SHP77 (cell line): ENCODE measurements around the gene RGS8.
A peak's percentile ranks its signal among the peaks of the same experiment; 100 is the strongest.
"Not testable (repeated sequence)": the region's sequence is repeated elsewhere in the genome, so short reads cannot be mapped to it uniquely, and the experiment has no call there.

Source experiments
- DNase-seq, 2 experiments: peaks; one replicate each; lab custom pipeline; 2025; lab: John Stamatoyannopoulos, UW

Gene RGS8

DNA sequence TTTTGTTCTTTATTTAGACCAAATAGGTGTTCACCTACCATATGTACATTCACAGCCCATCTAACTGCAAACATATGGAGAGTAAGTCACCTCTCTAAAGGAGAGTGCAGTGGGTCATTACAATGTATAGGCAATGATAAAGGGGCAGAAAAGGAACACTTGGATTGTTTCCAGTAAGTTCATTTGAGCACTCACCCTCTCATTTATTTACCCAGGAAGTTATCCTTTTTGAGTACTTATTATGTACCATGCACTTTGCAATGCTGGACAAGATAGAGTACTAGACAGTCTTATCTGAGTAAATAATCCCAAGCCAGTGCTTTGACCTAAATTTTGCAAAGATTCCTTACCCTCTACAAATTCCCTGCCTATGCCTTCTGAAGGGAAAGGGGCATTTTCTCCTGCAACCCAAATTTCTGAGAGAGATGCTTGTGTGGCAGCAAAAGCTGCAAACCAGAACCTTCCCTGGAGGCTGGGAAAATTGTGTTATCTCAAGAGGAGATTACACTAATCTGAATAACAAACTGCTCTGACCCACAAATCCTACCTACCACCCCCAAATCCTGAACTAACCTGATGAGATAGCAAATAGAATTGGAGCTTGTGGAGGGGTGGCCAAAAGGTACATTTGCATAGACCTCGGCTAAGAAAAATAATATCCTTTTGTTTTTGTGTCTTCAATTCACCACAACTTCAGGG lies 18.6 kb upstream of the RGS8 start:
- DNase-seq: no peak

DNA sequence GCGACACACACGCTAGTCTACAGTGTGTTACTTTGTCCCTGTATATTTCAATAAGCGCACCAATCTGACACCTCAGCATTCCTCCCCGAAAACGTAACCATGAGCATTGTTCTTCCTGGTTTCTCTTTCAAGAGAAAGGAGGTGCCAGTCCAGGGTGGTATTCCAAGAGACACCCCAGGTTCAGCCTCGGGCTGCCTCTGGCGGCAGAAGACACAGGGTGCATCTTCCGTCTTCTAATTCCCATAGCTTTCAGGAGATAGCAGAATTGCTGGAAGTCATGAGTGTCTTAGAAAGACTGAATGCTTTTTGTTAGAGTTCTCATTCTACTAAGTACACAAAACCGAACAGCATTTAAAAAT lies 15.9 kb upstream of the RGS8 start:
- DNase-seq: no peak

DNA sequence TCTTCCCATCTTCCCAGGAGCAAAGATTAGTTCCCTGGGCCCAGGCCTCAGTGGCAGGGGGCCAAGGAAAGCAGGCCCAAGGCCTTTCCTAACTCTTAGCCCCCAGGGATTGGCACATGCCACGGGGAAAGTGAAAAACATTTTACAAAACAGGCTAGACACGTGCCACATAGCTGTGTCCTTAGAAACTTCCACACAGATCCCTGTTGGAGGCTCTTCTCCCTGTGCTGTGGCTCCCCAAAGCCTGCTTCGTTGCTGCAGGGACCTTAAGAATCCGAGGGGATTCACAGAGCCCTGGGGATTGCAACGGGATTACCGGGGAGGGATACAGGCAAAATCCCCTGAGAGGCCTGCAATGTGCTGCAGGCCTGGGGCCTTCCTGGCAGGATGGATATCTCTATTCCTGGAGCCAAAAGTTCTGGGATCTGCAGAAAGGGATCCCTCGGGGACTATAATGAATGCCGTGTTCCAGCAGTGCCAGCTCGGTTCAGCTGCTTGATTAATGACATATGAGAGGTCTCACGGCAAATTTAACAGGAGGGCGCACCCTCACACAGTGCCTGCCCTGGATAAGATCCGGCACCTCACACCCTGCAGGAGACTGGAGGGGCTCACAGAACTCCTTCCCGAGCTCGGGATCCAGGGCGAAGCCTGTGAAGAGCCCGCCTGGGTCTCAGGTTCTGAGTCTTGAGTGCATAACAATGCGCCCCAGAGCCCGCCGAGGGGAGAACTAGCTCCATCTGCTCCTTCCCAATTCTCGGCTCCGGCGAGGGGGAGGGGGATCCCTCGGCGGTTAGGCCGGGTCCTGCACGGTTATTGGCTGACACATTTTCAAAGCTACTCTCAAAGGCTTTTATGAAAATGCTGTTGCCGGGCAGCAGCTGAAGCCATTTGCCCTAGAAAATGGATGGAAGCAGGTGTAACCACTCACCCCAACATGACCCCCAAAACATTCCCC lies 15.3 kb upstream of the RGS8 start:
- DNase-seq: no peak

DNA sequence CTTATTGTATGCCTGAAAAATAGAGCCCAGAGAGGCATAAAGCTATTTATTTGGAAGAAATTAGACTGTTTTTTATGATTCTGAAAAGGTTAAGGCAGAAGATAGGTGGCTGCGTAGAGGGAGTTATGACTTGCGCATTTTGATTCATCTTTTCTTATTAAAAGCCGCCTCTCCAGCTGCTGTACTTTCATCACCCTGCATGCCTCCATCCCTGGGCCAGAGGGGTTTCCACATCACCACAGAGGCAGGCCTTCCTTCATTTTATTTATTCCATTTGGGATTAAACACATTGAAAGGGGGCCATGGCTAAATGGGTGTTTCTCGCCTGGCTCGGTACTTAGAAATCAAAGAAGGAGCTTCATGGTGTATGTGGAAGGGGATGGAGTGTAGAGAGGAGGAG lies 14.6 kb upstream of the RGS8 start:
- DNase-seq: no peak

DNA sequence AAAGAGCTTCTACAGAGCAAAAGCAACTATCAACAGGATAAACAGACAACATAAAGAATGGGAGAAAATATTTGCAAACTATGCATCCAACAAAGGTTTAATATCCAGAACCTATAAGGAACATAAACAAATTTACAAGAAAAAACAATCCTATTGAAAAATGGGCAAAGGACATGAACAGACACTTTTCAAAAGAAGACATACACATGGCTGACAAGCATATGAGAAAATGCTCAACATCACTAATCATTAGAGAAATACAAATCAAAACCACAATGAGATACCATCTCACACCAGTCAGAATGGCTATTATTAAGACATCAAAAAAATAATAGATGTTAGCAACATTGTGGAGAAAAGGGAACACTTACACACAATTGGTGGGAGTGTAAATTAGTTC lies 8.8 kb upstream of the RGS8 start:
- DNase-seq: not testable (repeated sequence)

DNA sequence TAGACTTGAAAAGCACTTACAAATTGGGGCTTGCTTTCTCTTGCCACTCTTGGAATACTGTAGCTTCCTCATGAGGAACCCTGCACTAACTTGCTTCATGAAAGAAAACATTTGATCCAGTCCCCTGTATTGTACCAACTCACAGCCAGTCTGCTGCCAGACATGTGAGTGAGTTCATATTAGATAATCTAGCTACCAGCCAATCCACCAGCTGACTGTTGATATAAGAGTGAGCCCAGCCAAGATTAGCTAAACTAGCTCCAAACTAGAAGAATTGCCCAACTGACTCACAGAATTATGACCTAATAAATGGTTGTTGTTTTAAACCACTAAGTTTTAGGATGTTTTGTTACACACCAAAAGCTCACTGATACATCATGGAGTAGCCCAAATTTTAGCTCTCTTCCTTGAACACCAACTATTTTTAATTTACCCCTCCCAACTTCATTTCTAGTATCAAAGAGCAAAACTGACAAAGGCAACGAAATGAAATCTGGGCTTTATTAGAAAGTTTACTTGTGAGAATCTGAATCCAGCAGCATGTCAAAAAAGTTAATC lies 6.6 kb upstream of the RGS8 start:
- no peak for DNase-seq

DNA sequence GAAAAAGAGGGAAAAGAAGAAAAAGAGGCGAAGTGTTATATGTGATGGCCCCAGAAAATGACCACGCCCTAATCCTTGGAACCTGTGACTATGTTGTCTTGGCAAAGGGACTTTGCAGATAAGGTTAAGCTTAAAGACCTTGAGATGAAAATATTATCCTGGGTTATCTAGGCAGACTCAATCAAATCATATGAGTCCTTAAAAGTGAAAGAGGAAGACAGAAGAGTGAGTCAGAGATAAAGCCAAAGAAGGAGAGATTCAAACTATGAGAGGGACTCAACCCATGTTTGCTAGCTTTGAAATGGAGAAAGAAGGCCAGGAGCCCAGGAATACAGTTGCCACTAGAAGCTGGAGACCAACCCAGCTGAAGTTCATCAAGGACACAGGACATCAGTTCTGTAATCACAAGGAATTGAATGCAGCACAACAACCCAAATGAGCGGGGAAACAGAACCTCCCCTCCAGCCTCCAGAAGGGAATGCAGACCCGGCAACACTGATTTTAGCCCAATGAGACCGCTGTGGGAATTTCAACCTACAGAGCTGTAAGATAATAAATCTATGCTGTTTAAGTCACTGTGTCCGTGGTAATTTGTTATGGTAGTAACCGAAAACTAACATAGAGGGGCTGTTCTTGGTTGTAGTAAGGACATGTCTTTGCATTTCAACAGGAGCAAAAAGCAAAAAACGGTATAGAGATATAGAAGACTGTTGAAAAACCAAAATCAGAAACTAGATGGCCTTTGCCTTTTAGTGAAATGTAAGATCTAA lies 4.2 kb upstream of the RGS8 start:
- no peak for DNase-seq

DNA sequence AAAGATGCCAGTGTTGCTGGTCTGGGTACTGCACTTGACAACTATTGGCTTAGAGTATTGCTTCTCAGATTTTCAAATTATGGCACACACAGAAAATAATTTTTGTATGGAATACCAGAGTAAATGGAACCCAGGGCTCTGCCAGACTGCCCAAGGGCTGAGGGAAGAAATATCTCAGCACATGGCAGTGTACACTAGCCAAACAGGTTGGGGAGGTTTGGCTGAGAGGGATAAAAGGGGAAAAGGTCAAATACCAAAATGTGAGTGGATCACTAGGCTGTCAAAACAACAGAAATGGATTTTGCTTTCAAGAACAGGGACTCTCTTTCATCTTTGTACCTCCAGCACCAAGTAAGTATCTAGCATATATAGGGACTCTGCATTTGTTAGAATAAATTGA lies 3.0 kb upstream of the RGS8 start:
- DNase-seq: no peak

DNA sequence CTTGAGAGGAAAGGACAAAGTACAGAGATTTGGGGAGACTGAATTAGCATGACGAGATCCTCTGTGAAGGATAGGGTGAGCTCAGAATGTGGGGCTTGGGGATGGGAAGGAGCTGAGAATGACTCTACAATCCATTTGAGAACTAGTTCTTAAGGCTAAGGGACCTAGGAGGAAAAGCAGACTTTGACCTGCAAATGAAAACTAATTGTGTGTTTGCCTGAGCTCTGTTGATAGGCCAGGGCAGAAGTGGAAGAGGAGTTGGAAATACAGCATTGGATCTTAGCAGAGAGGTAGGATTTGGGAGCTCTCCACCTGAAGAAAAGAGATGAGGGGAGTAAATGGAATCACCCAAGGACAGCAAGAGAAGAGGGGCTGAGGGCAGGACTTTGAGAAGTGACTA lies 2.1 kb upstream of the RGS8 start:
- no peak for DNase-seq

DNA sequence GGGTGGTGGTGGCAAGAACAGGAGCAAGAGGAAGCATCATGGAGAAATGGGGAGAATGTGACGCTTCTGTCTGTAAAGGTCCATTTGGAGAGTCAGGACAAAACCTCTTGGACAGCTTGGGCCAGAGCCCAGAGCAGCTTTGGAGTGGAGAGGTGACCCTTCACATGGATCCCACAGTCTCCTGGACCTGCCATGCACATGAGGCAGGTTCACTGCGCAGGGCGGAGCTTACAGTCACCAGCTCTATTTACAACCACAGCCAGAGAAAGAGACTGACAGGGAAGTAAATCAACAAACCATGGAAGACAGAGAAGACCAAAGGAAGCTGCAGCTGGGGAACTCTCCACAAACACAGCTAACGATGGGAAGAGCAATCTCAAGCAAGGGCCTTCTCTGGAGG lies 828 bp upstream of the RGS8 start:
- DNase-seq: peak; percentile 18 to 28

DNA sequence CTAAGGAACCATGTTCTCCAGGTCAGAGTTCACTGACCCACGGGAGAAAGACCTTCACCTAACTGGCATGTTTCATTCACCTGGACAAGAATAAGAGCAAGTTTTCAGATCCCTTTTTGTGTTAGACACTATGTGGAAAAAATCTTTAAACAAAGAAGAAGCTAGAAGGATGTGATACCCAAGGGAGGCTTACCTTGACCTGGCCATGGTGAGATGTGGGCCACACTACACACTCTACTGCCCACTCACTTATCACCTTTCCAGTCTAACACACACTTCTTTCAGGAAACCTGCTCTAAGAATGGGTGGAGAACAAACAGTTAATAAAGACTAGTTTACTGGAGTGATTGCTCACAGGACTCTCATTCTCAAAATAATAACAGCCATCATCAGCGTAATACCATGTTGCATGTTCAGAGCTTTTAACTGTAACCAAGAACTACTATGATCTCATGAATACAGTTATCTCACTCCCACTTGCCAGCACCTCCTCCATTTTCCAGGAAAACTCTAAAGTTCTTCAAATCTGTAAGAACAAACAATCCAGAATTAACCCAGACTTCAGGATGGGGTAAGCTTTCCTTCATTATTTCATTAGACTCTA lies 1.4 kb downstream of the RGS8 start:
- DNase-seq: no peak

DNA sequence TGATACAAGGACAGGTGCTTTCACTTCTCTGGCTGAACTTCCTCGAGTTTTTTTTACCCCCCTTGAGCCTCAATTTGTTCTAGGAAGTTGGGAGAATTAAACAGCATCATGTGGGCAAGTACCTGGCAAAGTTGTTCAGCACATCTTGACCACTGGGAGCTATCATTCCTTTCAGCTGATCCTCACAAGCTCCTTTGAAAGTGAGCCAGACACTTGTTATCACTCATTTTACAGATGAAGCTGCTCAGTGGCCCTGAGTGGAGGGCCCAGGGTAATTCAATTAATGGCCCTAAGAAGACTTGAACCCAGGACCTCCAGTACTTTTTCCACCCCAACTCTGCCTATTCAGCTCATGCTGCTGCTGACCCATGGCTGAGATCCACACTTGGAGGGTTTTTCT lies 2.0 kb downstream of the RGS8 start:
- DNase-seq: no peak

DNA sequence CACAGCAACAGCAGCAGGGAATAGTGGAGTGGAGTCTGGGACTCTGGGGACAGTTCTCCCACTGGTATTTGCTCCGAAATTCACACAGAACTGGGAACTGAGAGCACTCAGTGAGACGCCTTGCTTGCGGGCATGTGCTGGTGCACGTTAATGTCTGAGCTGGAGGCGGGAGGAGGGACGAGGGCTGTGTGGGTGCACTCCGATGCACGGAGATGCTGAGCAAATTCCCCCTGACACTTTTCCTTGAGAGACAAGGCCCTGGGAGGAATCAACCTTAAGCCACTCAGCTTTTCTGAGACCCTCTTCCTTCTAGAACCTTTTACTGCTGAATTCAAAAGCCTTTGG lies 2.8 kb downstream of the RGS8 start:
- DNase-seq: no peak

DNA sequence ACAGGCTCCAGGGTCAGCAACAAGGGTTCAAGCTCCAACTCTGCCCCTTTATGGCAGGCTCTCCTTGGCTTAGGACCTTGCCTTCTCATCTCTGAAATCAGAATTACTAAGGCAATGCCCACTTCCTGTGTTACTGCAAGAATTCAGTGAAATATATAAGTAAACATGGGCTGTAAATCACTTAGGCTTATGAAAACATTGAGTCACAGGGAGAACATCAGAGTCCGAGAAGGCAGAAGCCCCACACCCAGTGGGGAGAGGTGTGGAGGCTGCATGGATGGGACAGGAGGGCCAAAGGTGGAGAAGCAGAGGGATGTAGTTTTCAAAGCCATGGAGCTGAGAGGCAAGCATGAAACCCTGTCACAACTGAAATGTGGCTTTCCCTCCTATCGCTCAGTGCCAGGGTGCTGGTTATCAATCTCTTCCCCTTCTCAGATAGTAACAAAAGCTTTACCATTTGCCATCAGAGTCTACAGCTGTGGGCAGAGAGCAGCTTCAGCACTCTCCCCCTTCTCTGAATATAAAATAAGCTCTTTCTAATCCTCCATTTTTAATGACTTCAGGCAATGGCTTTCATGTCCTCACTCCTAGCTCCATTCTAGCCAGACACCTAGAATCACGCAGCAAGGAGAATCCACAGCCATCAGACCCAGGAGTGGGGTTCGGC lies 3.4 kb downstream of the RGS8 start:
- DNase-seq: no peak

DNA sequence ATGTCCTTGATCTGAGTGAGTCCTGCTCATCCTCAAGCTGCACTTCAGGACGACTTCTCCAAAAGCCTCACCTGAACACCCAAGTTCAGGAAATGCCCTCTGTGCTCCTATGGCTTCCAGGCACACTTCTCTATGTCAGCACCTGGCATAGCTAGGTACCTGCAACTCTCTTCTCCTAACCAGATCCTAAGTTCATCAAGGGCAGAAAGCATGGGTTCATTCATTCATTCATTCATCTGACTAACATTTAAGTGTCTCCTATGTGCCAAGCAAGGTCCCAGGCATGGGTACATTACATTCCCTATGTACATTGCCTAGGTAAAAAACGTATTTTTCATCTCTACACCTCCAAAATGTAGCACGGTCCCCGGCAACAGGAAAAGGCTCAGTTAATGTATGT lies 4.0 kb downstream of the RGS8 start:
- DNase-seq: no peak

DNA sequence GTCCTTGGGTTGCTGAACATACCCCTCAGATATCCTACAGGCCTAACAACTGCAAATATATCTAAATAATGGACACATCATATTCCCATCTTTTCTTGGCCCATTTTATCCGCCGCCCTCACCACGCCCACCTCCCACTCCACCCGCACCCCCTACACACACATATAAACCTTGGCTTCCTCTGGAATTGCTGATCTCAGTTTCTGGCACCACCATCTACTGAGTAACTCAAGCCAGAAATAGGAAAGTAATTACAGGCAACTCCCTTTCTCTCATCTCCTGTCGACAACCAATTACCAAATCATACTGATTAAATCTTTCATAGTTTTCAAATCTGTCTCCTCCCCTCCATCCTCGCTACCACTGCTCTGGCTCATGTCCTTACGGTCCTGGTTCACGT lies 4.7 kb downstream of the RGS8 start:
- no peak for DNase-seq

DNA sequence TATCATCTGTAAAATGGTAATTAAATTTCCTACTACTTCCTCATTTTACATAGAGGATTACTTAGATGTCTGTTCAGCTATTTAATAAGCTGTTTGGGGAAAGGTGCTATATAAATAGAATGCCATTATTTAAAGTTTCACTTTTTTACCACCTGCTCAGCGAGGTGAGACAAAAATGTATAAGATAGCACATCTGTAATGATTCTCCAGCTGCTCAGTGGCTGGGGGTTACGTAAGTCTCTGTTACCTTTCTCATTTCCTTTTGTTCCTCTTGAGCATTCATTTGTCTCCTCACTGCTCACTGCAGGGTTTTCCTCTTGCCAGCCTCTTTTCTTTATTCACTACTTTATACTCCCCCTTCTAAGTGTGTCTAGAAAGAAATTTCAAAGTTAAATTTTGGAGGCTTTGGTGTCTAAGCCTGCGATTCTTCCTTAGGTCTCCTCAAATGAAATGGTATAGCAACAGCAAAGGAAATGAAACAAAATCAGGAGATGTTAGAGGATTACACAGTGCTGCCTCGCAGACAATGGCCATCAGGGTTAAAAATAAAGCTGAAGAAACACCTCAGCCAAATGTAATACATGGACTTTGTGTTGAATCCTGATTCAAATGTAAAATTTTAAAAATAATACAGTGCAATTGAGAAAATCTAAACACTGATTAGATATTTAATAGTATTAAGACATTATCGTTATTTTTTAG lies 6.8 kb downstream of the RGS8 start:
- no peak for DNase-seq

DNA sequence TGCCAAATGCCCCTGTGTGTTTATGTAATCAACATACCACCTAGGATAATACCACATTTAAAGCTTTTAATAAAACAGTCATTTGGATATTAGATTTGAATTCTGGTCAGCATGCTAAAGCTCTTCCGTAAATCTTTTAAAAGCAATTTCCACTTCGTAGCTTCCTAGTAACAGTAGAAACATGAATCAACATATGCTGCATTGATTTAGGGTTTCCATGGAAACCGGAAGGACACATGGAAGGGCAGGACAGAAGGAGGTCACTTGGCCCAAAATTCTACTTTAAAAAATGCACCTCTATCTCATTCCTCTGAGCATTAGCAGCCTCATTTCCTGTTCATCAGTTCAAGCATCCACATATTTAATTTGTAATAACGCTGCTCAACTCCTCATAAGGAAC lies 8.1 kb downstream of the RGS8 start:
- no peak for DNase-seq

DNA sequence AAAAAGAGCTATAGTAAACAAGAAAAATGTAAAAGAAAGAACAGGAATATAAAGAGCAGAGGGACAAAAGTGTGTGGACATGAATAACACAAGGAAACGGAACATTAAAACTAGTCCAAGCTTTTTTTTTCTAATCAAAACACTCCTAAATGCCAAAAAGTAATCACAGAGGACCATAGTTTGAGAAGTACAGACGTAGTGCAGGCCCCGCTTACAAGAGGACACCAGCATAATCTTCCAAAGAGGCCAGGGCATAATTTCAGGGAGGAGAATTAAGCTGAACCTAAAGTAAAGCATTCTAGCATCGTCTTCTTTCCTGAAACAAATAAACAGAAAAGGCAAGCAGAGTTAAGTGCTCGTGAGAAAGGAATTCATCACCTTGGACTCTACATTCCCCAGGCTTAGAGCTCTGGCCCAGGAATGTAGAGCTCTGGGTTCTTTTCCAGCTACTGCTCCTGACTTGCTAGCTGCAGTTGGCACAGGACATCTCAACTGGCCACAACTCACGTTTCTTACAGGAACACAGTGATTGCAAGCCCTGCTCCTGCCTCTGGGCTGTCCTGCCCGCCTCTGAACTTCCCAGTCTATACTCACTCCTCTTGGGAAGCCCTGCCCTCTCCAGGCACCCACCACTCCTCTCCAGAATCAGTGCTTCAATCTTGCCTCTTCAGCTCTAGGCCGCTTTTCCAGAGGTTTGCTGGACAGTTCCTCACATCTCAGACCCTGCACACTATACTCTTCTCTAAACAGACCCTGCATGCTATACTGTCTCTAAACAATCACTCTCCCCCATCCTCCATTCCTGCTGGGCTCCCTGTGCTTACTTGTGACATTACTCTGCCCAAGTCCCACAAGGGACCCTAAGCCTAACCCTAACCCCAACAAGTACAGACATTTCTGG lies 9.8 kb downstream of the RGS8 start:
- DNase-seq: no peak

DNA sequence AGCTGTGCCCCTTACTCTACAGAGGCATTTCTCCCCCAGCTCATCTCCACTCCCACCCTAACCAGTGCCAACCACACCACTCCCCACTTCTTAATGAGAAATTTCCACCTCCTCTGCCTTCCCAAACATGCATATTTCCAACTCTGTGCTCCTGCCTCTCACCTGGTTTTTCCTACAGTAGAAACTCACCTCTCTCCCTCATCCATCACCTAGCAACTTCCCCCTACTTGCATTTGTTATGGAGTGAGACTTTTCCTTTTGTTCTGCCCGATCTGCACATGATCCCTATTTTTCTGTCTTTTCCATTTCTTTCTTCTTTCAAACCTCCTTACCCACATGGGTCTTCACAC lies 11.9 kb downstream of the RGS8 start:
- no peak for DNase-seq
